Stimulated activated CD8-positive, alpha-beta memory T cell treated with anti-CD3 and anti-CD28 coated beads, Interleukin-4, amount 100 ng/mL, for 24 hours (primary cell): Measurements from ENCODE around the gene TCTN2.

ENCODE experiments used
- DNase-seq: peaks from one replicate; pipeline ENCODE4 v3.0.0-alpha.2; 2020; ENCODE audit warnings: low read depth

TCTN2 gene

DNA sequence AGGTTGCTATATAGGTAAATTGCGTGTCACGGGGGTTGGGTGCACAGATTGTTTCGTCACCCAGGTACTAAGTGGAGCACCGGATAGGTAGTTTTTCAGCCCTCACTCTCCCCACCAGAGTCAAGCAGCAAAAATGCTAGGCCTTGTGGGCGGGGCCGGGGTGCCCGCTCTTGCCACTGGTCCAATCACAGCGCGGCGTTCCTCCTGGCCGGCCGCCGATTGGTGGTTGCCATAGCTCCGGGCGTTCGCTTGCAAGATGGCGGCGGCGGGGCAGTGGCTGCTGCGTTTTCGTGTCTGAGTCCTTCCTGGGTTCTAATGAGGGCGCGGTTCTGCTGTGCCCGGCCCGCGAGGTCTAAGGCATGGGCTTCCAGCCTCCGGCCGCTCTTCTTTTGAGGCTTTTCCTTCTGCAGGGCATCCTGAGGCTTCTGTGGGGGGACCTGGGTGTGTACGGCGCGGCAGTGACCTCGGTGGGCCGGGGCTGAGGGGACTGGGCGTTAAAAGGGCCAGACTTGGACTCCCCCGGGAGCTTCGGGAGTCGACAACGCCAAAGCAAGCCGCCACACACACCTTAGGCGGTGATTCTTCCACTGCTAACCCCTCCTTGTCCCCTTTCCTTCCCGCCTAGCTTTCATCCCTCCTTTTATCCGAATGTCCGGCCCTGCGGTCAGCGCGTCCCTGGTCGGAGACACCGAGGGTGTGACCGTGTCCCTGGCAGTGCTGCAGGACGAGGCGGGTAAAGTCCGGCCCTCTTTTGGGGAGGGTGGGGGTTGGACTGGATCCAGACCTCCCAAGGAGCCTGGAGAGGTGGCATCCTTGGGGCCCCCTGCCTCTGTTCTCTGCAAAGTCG lies at the start of gene TCTN2:
TSS of gene TCTN2 (plus strand) at position 232 of the 847 bp plus-strand sequence. CDS start at position 360, 128 bp downstream.
- DNase-seq = peak; percentile 93

DNA sequence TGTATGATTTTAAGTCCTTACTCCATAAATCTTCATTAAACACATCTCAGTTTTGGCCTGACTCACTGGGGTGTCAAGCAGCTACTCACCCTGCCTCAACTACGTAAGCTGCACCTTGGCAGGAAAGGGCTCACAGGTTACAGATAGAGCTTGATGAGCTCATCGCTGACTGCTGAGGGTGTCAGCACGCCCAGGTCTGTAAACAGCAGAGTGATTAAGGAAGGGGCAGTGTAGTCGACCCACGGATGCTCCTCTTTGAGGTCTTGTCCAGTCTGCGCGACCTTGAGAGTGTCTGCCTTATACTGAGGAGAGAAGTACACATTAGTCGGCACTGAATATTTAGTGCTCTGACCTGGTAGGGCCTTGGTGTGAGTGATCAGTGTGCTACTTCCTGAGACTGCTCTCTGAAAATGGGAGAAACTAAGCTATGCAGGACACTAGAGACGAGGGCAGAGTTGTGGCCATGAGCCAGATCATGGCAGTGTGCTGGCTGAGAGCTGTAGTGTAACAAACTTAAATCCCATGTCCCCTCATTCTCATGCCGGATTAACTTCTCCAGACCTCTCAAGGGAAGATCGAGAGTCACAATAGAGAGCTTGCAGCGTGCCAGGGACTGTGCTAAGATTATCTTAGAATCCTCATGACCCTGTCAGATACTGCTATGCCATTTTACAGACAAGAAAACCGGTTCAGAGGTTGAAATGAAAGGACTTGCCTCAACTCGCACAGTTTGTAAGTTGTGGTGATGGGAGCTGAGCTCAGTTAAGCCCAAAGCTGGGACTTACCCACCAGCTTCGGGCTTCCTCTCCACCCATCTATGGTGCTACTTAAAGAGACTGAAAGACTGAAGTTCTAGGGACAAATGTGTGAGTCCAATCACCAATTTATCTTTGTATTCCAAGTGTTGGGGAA lies 49.0 kb upstream of the TCTN2 start:
- no peak for DNase-seq

DNA sequence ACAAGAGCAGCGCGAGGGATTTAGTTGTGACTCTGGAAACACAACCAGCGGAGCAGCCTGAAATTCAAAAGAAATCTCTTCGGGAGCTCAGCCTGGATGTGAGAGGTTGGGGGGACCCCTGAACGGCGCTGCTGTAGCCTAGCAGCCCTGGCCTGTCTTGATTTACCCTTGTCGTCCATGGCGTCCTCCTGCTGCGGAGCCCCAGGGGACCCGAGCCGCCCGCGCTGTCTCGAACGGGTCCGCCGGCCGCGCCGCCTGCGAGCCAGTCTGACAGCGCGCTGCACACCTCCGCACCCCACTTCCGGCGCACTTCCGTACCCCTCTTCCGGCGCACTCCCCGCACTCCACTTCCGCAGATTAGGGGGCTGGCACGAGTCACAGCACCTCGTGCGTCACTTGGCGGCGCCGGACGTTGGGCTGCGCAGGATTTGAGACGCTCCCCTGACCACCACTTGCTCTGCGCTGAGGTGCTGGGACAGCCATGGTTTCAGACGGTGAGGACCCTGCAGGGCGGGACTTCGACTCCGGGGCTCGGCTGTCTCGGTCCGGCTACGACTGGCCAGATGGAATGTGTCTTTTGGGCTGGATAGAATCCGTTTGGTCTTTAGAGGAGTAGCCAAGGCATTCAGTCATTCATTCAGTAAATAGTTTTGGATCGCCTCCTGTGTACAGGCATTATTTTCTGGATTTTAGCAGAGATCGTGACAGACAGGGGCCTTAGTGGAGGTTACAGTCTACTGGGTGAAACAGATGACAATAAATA lies 37.4 kb upstream of the TCTN2 start, which contains the start of the genes EIF2B1 and GTF2H3:
TSS of gene EIF2B1 (minus strand) at position 308 of the 763 bp plus-strand sequence. CDS start at position 179, 129 bp downstream.
TSS of gene GTF2H3 (plus strand) at position 451 of the 763 bp plus-strand sequence. CDS start at position 482, 31 bp downstream.
- peak; percentile 97 for DNase-seq

- no peak for DNase-seq
Measured at GRCh38 chr12:123634142-123634561, 36.8 kb upstream of the TCTN2 start.

GRCh38 chr12:123643911-123644310 lies 27.0 kb upstream of the TCTN2 start:
- DNase-seq = no peak

DNA sequence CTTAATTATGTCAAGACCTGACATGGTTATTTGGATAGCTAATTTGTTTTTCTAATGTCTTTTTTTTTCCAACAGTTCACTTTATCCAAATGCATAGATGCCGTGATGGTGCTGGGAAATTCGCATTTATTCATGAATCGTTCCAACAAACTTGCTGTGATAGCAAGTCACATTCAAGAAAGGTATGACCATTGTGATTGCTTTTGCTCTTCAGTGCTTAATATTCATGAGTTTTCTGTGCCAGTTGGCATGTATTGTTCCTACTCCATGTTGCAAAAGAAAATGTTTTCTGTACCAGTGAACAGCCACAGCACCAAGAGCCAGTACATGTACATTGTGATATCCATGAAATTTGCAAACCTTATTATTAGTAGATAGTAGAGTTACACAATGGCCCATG lies 25.5 kb upstream of the TCTN2 start:
- DNase-seq = no peak

GRCh38 chr12:123645878-123646277 lies 25.0 kb upstream of the TCTN2 start:
- DNase-seq = no peak

DNA sequence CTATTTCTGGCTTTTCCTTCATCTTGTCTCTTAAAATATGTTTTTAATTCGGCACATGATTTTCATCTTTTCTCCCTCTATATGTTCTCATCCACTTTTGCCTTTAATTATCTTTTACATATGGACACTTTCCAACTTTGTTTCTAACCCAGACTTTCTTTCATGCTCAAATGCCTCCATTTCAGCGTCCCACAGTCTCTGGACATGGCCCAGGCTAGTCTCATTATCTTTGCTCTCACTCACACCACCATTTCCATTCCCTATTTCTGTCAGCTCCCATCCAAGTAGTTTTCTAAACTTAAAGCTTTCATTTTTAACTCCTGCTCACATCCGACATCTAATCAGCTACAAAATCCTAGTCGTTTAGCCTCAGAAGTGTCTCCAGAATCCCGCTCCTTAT lies 22.5 kb upstream of the TCTN2 start:
- DNase-seq = no peak

GRCh38 chr12:123654129-123654701 lies 16.7 kb upstream of the TCTN2 start:
- DNase-seq = no peak

DNA sequence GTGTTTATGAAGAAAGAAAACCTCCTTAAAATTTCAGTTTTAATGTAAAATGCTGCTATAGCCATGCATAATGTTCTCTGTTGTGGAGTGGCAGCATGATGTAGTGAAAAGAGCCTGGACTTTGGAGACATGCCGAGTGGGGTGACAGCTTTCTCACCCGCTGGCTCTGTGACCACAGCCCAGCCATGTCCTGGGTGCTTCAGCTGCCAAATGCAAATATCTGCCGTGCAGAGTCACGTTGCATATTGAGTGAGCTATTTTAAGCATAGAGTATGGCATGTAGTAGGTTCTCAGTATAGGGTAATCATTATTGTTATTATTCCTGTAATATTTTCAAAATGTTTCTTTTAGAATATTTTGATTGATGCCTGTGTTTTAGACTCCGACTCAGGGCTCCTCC lies 15.5 kb upstream of the TCTN2 start:
- DNase-seq = no peak

DNA sequence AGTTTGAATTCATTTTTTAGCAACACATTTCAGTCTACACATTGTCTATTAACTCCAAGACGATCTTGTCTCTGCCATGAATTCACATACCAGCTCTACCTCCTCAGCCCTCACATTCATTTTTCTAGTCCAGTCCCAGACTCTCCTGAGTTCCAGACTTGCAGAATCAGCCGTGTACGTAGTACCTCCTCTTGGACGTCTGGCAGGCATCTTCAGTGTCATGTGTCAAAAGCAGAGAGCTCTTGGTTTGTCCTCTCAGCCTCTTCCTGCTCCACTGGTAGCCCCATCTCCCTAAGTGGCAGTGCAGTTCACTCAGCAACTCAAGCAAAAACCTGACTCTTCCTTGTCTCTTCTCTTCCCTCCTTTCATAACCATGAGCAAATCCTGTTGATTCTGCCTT lies 14.5 kb upstream of the TCTN2 start:
- DNase-seq = no peak

DNA sequence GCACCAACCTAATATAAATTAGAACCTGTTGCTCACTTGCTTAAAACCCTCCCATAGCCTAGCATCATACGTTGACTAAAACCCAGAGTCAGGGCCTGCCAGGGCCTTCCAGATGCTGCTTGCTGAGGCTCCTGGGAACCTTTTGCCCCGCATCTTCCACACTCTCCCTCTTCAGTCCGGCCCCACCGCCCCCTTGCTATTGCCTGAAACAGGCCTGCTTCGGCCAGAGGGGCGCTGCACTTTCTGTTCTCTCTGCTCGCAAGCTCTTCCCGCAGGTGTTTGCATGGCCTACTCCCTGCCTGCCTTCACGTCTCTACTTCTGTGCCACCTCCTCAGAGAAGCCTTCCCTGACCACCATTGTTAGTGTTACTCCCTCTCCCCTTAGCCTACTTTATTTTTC lies 13.7 kb upstream of the TCTN2 start:
- DNase-seq = no peak

DNA sequence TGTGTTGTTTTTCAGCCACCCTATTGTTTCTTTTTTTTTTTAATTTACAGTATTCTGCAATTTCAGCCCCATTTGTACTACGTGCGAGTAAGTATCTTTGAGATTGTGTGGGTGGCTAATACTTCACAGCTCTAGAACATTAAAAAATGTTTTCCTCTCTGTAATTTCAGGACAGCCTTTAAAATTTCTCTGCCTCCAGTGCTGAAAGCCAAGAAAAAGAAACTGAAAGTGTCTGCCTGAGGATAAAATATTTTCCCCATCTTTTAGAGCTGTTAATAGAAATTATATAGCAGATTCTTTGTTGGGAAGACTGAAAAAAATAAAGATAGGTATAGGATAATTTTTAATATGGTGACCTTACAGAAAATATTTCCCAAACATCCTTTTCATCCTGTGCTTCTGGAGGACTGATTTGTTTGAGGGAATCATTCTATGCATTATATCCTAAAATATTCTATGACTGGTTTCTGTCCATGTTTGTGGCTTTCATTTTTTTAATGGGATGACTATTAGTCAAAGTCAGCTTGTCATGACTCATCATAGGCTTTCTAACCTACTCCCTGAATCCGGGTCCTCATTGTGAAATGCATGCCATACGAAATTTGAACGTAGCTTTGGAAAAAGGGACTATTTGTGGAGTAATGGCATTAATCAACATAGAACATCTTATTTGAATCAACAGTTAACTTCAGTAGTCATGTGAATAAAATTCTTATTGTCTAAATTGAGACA lies 10.8 kb upstream of the TCTN2 start:
- no peak for DNase-seq

GRCh38 chr12:123667771-123668170 lies 3.1 kb upstream of the TCTN2 start:
- DNase-seq = no peak

DNA sequence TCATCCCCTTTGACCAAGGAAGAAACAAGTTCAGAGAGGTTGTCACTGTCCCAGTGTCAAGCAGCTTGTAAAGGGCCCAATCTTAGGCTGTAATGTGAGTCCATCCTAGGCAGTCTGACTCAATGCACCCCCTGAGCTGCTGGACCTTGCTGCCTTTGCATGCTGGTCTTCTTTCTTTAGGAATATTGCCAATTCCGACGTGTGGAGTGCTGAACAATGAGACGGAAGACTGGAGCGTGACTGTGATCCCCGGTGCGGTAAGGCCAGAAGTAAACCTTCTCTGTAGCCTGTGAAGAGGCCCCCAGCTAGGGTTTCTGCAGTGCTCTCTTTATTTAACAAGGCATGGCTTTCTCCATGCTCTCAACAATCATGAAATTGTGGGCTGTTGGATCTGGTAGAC lies 963 bp downstream of the TCTN2 start:
- DNase-seq = no peak

- DNase-seq = no peak
Measured at GRCh38 chr12:123675436-123675835, 4.5 kb downstream of the TCTN2 start.

DNA sequence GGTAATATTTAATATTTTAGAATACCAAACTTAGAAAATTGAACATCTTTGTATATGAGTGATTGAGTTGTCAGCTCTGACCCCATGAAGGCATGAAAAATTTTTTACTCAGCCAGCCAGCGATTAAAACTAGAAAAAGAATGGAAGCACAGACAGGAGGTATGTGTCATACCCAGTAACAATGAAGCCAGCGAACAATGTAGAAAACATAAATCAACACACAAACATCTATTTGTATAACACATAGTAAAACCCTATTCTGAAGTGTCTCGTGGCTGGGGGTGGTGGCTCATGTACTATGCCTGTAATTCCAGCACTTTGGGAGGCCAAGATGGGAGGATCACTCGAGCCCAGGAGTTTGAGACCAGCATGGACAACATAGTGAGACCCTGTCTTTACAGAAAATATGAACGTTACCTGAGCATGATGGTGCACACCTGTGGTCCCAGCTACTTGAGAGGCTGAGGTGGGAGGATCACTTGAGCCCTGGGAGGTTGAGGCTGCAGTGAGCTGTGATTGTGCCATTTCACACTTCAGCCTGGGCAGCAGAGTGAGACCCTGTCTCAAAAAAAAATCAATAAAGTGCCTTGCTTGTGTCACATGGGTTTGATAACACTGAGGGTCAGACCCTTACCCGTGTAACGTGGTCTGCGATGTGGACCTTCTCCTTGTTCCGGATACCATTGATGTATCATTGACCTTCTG lies 5.9 kb downstream of the TCTN2 start:
- no peak for DNase-seq

GRCh38 chr12:123678981-123679380 lies 8.1 kb downstream of the TCTN2 start:
- no peak for DNase-seq

DNA sequence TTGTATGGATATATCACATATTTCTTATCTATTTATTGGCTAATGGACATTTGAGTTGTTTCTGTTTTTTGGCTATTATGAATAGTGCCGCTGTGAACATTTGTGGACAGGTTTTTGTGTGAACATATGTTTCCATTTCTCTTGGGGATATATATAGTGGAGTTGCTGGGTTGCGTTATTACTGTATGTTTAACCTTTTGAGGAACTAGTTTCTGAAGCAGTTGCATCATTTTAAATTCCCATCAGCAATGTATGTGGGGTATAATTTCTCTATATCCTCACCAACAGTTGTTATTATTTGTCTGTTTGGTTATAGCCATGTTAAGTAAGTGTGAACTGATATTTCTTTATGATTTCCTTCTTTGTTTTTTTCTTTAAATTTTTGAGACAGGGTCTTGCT lies 10.7 kb downstream of the TCTN2 start:
- no peak for DNase-seq

DNA sequence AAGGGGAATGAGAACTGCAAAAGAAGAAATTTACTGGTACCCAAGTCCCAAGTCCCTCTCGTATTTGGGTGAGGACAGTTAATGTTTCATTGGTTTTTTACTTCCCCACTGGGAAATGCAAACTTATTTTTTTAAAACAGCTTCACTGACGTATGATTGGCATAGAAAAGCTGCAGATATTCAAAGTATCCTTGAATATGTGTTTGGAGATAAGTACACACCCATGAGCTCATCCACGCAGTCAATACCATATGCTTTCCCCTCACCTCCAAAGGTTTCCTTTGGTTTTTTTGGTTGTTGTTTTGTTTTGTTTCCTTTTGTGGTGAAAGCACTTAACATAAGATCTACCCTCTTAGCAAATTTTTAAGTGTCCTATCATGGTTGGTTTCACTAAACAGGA lies 13.1 kb downstream of the TCTN2 start:
- DNase-seq = no peak
